HG03095 (cell line): ENCODE measurements around the gene EXPH5.

Experiments
- ATAC-seq: cut with Tn5 transposase; IDR thresholded peaks from one replicate; pipeline ENCODE4 v1.9.1; 2021; ENCODE audit warnings: moderate library complexity; ENCODE audit not compliant: unreplicated experiment

The EXPH5 gene

DNA sequence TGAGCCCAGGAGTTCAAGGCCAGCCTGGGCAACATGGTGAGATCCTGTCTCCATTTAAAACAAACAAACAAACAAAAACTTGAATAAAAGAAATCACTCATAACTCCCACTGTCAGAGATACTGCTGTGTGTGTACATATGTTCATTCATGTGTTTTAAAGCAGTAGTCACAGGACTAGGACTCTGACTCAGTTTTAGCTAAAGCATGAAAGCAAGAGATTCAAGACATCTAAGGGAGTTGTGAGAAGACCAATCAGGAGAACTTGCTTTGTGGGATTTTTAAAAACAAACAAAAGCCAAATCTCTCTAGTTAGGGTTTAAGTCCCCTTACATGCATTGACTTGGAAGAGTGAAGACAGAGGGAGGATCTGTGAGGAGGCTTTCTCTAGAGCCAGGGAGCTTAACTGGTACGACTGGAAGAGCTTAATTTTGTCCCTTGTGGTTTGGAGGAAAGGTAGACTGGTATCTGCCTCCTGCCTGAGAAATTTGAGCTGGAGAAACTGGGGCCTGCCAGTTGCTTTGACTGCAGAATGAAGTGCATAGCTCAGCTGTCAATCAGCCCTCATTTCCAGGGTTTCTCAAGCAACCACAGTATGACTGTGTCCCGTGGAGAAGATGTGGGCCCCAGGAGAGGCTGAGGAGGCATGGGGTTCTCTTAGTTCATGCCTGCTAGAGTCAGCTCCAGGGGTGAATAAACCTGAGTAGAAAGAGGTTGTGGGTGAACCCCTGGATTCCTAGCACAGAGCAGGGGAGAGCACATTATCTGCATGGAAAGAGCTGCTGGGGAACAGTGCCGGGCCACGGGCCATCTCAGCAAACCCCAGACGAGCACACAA is 30.6 kb downstream of the EXPH5 start:
- no peak for ATAC-seq

DNA sequence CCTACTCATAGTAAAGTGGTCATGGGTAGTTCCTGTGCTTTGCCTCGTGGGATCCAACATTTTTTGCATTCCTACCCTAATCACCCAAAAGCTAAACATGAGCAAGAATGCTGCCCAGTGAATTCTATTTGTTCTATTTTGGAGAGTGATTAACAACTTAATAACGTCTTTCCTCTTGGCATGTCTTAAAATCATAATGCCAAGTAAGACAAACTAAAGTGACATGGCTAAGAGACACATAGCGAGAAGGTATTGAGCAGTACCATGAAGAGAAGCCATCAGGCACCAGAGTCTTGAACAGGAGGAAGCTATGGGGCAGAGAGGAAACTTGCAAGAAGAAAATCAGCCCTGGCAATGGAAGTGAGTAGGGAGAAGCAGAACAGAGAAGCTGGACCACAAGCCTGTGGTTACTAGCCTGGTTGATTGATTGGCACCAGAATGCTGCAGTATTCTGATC is 32.0 kb downstream of the EXPH5 start:
- ATAC-seq = no peak

- ATAC-seq = no peak
These were observed 33.7 kb downstream of the EXPH5 start for GRCh38 chr11:108559904-108560303.

GRCh38 chr11:108559340-108559739 is 34.2 kb downstream of the EXPH5 start:
- ATAC-seq = no peak

DNA sequence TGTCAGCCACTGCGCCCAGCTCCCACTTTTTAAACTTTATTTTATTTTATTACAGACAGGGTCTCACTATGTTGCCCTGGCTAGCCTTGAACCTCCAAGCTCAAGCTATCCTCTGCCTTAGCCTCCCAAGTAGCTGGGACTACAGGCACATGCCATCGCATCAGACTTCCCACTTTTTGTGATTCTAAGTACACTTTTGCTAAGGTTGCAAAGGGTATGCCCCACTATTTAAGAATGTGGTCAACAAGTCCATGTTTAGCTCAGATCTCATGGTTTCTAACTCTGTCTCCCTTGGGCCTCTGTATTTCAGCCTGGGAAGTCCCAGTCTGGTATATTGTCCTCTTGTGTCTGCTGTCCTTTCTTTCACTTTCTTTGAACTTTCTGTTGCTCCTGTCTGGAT is 35.3 kb downstream of the EXPH5 start:
- ATAC-seq = peak; percentile 84

DNA sequence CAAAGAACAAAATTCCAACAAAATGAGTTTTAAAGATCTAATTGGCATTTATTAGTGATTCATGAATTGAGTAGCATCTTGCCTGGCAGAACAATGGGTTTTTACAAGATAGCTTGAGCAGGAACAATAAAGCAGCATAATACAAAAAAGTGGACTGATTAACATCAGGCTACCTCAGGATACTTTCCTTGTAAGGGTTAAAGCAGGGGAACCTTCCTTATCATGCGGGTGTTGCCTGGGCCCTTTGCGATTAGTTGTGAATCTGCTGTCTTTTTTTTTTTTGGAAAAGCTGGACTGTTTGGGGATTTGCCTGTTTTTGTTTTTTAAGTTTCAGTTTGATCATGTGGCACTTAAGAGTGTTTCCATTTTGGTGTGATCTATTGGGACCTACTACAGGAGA is 37.5 kb downstream of the EXPH5 start:
- no peak for ATAC-seq

- ATAC-seq = no peak
These were observed 41.7 kb downstream of the EXPH5 start for GRCh38 chr11:108551651-108552462.

DNA sequence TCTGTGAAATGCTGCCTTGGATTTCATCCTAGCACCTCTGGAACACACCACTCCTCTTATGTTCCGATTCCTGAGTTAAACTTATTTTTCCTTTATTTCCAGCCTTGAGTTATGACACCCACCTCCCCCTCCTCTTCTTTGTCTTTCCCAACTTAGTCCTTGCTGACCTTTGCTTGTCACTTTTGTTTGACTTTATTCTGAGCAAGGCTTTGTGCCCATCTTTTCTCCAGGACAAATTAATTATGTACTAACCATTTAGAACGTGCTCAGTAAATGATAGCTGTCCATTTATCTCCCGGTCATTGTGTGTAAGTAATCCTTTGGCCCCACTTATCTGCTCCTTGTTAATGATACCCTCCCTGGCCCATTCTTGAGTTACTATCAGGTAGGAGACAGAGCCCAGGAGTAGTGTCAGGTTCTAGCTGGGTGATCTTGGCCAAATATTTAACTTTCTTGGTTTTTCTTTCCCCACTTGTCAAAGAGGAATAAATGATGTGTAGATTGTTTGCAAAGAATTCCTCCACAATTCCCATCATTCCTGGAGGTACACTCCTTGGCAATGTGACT is 44.2 kb downstream of the EXPH5 start:
- no peak for ATAC-seq

- no peak for ATAC-seq
These were observed 47.6 kb downstream of the EXPH5 start for GRCh38 chr11:108545909-108546501.

GRCh38 chr11:108543316-108543964 is 50.1 kb downstream of the EXPH5 start:
- no peak for ATAC-seq

- no peak for ATAC-seq
These were observed 52.0 kb downstream of the EXPH5 start for GRCh38 chr11:108541531-108541930.

DNA sequence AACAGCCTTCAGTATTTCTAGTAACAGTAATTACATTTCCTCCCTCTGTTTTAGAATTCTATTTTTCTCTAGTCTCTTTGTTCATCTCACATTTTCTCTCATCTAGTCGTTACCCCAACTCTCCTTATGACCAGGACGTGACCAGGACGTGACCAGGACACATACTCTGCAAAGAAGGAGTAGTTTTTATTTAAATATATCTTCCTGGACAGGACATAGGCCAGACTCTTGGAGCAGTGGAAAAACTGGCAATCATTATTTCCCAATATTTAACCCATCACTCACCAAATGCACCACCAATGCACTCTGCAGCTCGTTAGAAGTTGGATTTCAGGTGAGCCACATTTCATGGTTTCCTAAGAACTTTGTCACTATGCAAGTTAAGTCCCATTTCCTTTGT is 55.1 kb downstream of the EXPH5 start:
- no peak for ATAC-seq

GRCh38 chr11:108538022-108538424 is 55.5 kb downstream of the EXPH5 start:
- no peak for ATAC-seq

- no peak for ATAC-seq
These were observed 56.8 kb downstream of the EXPH5 start for GRCh38 chr11:108536783-108537182.

GRCh38 chr11:108535384-108535955 is 58.1 kb downstream of the EXPH5 start:
- ATAC-seq = no peak

DNA sequence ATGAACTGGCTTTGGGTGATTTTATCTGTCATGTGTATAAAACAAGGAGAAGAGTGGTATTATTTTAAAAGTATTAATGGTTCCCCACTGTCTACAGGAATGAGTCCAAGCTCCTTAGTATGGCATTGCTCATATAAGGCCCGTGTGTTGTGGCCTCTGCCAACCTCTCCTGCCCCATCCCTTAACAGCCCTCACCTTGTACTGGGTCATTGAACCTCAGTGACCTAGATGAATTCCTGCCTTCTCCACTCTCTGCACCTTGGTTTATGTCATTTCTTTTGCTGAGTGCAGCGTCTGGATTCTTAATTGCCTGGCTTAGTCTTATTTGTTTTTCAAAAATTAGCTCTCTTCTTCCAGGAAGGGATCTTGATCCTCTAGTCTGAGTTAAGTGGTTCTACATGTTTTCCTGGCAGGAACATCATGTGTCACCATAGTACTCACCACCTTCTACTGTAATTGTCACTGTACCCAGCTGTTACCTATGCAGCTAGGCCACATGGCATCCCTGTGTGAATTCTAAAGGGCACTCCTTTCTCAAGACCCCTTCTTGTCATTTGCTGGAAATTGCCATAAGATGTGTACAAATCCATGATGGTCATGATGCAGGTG is 59.2 kb downstream of the EXPH5 start:
- ATAC-seq = no peak

GRCh38 chr11:108530426-108530825 is 63.1 kb downstream of the EXPH5 start:
- no peak for ATAC-seq

GRCh38 chr11:108527382-108527781 is 66.2 kb downstream of the EXPH5 start:
- no peak for ATAC-seq

DNA sequence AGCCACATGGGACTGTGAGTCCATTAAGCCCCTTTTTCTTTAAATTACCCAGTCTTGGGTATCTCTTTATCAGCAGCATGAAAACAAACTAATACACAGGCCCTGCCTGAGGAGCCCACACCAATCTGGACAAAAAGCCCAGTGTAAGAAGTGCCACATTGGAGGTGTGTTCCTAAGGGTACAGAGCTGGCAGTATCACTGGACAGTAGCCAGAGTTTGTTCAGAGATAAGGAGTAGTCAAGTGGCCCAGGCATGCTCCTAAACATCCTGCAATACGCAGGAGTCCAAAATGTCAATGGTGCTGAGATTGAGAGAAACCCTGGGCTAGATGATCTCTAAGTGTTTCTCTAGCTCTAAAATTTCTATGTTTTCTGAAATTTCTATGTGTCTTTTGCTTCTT is 68.4 kb downstream of the EXPH5 start:
- no peak for ATAC-seq

DNA sequence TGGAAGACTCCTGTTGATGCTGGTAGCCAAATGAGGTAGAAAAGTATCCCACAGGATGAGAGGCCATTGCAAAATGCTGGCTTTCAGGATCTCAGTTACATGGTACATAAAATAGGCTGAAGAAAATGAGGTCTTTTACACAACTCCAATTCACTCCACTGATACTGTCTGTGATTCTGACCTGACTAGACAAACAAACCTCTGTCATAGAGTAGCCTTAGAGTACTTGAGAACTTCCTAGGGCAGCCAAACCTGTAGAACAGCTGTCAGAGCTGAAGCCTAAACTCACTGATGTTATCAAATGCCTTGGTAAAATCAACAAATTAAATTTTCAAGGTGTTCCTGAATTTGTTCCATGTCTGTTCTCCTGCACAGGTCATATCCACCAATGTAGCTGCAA is 69.1 kb downstream of the EXPH5 start:
- ATAC-seq = no peak
